GM21447 (cell line): ENCODE data around the gene PCK2.

ENCODE experiments used
- ATAC-seq: cut with Tn5 transposase; IDR thresholded peaks from one replicate; pipeline ENCODE4 v1.9.1; 2021; ENCODE audit not compliant: unreplicated experiment

Gene PCK2

GRCh38 chr14:24074625-24075484 lies 19.3 kb upstream of the PCK2 start:
- no peak for ATAC-seq

GRCh38 chr14:24075485-24076301 lies 18.4 kb upstream of the PCK2 start:
- peak; percentile 73 for ATAC-seq

- ATAC-seq: no peak
These were observed 17.9 kb upstream of the PCK2 start for GRCh38 chr14:24076302-24076601.

- ATAC-seq: no peak
These were observed 17.0 kb upstream of the PCK2 start for GRCh38 chr14:24077086-24077485.

GRCh38 chr14:24078146-24078545 lies 16.0 kb upstream of the PCK2 start:
- no peak for ATAC-seq

- ATAC-seq: no peak
These were observed 14.5 kb upstream of the PCK2 start for GRCh38 chr14:24079491-24080141.

- ATAC-seq: no peak
These were observed 14.0 kb upstream of the PCK2 start for GRCh38 chr14:24080142-24080530.

- peak; percentile 91 for ATAC-seq
These were observed 13.0 kb upstream of the PCK2 start for GRCh38 chr14:24080888-24081738.

GRCh38 chr14:24081739-24082211 lies 12.3 kb upstream of the PCK2 start:
- no peak for ATAC-seq

GRCh38 chr14:24082411-24083080 lies 11.6 kb upstream of the PCK2 start:
- no peak for ATAC-seq

GRCh38 chr14:24083462-24083861 lies 10.6 kb upstream of the PCK2 start:
- ATAC-seq: no peak

GRCh38 chr14:24084440-24084839 lies 9.7 kb upstream of the PCK2 start:
- ATAC-seq: no peak

GRCh38 chr14:24085215-24085614 lies 8.9 kb upstream of the PCK2 start:
- no peak for ATAC-seq

- ATAC-seq: no peak
These were observed 7.7 kb upstream of the PCK2 start for GRCh38 chr14:24086193-24086955.

GRCh38 chr14:24087004-24087403 lies 7.1 kb upstream of the PCK2 start:
- no peak for ATAC-seq

GRCh38 chr14:24088095-24088494 lies 6.0 kb upstream of the PCK2 start:
- no peak for ATAC-seq

- no peak for ATAC-seq
These were observed 4.2 kb upstream of the PCK2 start for GRCh38 chr14:24089890-24090289.

GRCh38 chr14:24092110-24092504 lies 2.0 kb upstream of the PCK2 start:
- no peak for ATAC-seq

GRCh38 chr14:24092505-24093206 lies 1.5 kb upstream of the PCK2 start:
- no peak for ATAC-seq
